Activated naive CD4-positive, alpha-beta T cell treated with anti-CD3 and anti-CD28 coated beads, Interleukin-2, amount 10 ng/mL, durations not matched to agents 7 days and 5 days (primary cell): ENCODE data around the gene PLAAT2.
A peak's percentile ranks its signal among the peaks of the same experiment; 100 is the strongest.
"Not testable (repeated sequence)": the region's sequence is repeated elsewhere in the genome, so short reads cannot be mapped to it uniquely, and the experiment has no call there.

Source experiments
- CTCF ChIA-PET: fragments of 350-600 bp; sonication (Branson Sonifier 250); formaldehyde crosslinking; loops from one replicate; lab custom pipeline; 2021; ENCODE audit warnings: antibody characterized with exemption; lab: Charles Lee
- DNase-seq: peaks from one replicate; pipeline ENCODE4 v3.0.0-alpha.2; 2020
- H3K27ac Mint-ChIP-seq: one replicate; pipeline ENCODE4 v1.8.0; 2021; ENCODE audit warnings: mild to moderate bottlenecking, moderate library complexity, mixed read lengths
- H3K27me3 Mint-ChIP-seq: one replicate; pipeline ENCODE4 v1.8.0; 2021; ENCODE audit warnings: mild to moderate bottlenecking, mixed read lengths
- H3K36me3 Mint-ChIP-seq: one replicate; pipeline ENCODE4 v1.8.0; 2021; ENCODE audit warnings: mixed read lengths
- H3K4me1 Mint-ChIP-seq: one replicate; pipeline ENCODE4 v1.8.0; 2021; ENCODE audit warnings: mixed read lengths
- H3K4me3 Mint-ChIP-seq: one replicate; pipeline ENCODE4 v1.8.0; 2021; ENCODE audit warnings: mild to moderate bottlenecking, moderate library complexity, mixed read lengths
- H3K9me3 Mint-ChIP-seq: one replicate; pipeline ENCODE4 v1.8.0; 2021; ENCODE audit warnings: mixed read lengths

The PLAAT2 gene

DNA sequence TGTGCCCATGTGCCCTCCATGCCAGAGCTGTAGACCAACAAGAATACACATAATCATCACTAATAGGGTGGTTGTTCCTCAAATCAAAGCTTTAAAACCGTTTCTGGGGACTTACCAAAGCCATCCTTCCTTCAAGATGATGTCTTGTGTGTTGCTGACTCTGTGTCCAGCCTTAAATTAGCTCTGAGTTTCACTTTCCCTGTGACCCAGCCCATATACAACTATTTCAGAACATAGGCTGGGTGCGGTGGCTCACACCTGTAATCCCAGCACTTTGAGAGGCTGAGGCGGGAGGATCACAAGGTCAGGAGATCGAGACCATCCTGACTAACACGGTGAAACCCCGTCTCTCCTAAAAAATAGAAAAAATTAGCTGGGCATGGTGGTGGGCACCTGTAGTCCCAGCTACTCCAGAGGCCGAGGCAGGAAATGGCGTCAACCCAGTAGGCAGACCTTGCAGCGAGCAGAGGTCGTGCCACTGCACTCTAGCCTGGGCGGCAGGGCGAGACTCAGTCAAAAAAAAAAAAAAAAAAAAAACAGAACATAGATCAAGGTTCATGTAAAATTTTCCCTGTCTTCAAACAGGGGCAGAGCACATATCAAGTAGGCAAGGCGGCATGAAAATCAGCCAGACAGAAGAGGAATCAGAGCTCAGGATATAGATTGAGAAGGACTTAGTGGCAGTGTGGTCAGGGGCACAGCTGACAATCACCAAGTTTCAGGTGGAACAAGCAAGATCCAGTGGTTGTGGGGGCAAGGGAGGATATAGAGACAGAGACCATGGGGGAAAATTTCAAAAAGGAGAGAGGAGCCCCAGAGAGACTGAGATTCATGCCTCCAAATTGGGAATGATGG lies at the start of gene PLAAT2:
Gene PLAAT2, minus strand, starts transcription at position 179 of the 855 bp plus-strand sequence. Its CDS starts 55 bp downstream, at position 124.
- H3K27me3 Mint-ChIP-seq: no peaks in the 10 kb centered on the region
- peaks cover 61% of the 10 kb centered on the region for H3K4me1 Mint-ChIP-seq
- H3K27ac Mint-ChIP-seq: peak within 1 kb of the TSS; percentile 26
- H3K36me3 Mint-ChIP-seq: no peaks in the 10 kb centered on the region
- no peak for DNase-seq
- no peak within 1 kb of the TSS for H3K4me3 Mint-ChIP-seq
- CTCF ChIA-PET: interaction anchor here (1.0 to 1.7 kb wide), 2 partner anchors 26 to 84 kb away, joined by 3 to 8 read pairs; no protein-coding TSS in a partner anchor
- H3K9me3 Mint-ChIP-seq: no peaks in the 10 kb centered on the region

DNA sequence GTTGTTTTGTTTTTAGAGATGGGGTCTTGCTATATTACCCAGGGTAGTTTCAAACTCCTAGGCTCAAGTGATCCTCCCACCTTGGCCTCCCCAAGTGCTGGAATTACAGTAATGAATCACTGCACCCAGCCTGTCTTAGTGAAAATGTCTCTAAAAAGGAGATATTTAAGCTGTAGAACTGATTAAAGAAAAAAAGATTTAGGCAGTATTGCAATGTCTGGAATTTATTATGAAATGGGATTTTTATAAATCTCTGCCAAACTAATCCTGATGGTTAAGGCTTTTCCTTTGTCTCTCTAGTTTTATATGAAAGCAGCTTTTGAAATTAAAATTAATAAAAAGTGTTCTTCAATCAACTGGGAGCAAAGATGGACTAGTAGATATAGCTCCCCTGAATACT lies 49.0 kb upstream of the PLAAT2 start:
- no peaks in the 10 kb centered on the region for H3K36me3 Mint-ChIP-seq
- H3K4me1 Mint-ChIP-seq: peaks cover 13% of the 10 kb centered on the region
- CTCF ChIA-PET: no interaction called here
- no peaks in the 10 kb centered on the region for H3K9me3 Mint-ChIP-seq
- DNase-seq: no peak
- no peak overlapping the region for H3K27ac Mint-ChIP-seq
- peaks cover 30% of the 10 kb centered on the region for H3K27me3 Mint-ChIP-seq
- H3K4me3 Mint-ChIP-seq: no peak overlapping the region

DNA sequence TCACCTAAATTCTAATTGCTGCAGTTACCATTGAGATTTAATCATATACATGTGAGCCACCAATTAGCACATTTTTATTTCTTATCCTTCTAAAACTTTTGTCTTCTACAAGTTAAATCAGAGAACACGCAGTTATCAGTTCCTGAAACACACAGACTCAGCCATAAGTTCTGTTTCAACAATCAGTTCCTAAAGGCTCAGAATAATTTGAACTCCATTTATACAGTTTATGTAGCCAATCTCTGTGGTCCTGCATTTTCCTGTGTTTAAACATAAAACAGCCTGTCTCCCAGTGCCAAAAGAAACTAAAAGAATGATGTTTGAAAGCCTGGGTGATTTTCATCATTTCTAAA lies 48.2 kb upstream of the PLAAT2 start:
- no peaks in the 10 kb centered on the region for H3K36me3 Mint-ChIP-seq
- H3K4me3 Mint-ChIP-seq: no peak overlapping the region
- peaks cover 13% of the 10 kb centered on the region for H3K4me1 Mint-ChIP-seq
- DNase-seq: no peak
- CTCF ChIA-PET: no interaction called here
- no peak overlapping the region for H3K27ac Mint-ChIP-seq
- peaks cover 30% of the 10 kb centered on the region for H3K27me3 Mint-ChIP-seq
- H3K9me3 Mint-ChIP-seq: no peaks in the 10 kb centered on the region

DNA sequence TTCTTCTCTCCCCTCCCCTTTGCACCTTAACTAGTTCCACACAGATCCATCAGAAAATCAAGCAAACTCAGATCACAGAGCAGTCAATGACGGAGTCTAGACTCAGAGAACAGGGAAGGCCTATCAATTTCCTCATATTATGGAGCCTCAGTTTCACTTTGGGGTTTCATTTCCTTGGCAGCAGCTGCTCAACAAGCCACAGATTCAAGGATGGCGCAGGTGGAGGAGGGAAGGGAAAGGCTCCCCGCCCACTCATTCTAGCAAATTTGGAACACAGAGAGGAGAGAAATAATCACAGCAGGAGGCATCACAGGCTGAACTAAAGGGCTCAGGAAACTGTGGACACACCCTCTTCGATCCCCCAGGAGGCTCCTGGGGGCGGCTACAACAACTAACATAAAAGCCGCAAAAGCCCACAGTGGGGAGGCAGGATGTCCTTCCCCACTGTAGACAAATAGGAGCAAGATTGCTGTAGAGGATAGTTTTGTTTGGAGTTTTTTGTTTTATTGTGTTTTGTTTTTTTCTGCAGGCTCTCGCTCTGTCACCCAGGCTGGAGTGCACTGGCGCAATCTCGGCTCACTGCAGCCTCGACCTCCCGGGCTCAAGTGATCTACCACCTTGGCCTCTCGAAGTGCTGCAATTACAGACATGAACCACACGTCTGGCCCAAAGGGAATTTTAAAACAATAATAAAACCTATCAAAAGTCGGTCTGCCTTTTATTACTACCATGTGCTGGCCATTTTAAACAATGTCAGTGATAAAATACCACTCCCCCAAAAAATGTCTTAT lies 47.6 kb upstream of the PLAAT2 start:
- H3K9me3 Mint-ChIP-seq: no peaks in the 10 kb centered on the region
- H3K36me3 Mint-ChIP-seq: no peaks in the 10 kb centered on the region
- peaks cover 13% of the 10 kb centered on the region for H3K4me1 Mint-ChIP-seq
- no peak overlapping the region for H3K27ac Mint-ChIP-seq
- no peak for DNase-seq
- peaks cover 30% of the 10 kb centered on the region for H3K27me3 Mint-ChIP-seq
- no peak overlapping the region for H3K4me3 Mint-ChIP-seq
- CTCF ChIA-PET: no interaction called here

DNA sequence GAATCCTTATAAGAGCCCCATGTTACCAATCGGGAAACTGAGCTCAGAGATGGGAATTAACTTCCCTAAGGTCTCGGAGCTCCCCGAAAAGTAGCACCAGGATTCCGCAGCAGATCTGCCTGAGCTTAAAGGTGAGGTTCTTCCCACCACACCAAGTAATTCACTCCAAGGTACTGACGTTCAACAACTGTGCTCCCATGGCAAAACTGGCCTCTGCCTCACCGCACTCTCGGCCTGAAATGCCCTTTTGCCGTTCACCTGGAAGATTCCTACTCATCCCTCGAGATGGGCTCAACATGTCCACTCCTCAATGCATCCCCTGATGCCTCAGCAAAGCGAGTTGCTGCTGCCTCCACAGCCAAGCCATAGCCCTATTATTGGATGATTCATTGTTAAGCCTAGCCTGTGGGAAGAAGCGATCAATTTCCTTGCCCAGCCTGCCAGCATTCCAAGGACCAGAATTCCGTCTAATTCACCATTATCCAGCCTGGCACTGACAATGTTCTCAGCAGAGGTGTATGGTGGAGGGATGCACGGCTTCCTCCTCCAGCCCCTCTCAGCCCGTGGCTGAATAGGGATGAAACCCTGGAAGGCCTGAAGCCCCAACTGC lies 46.9 kb upstream of the PLAAT2 start:
- Mint-ChIP-seq H3K36me3 (no peaks in the 10 kb centered on the region), H3K9me3 (no peaks in the 10 kb centered on the region), H3K4me3 (no peak overlapping the region), H3K27me3 (peaks cover 30% of the 10 kb centered on the region), H3K27ac (no peak overlapping the region), H3K4me1 (peaks cover 13% of the 10 kb centered on the region)
- no peak for DNase-seq
- CTCF ChIA-PET: interaction anchor here (0.6 kb wide), 1 partner anchor 10 kb away, joined by 3 read pairs; no protein-coding TSS in a partner anchor

DNA sequence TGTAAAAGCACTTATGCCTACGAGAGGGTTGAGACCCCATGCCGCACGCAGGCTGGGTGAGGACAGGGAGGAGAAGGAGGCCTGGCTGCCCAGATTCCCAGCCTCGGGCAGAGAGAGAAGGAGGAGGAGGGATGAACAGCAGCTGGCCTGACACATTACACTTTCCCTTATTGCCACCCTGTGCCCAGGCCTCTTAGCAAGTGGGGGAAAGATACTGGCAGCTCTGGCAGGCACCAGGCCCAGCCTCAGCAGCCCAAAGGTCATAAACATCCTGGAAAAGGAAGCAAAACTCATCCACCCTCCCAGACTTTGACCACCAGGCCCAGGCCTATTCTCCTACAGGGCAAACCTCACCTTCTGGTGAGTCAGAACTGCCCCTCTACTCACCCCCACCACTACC lies 46.4 kb upstream of the PLAAT2 start:
- Mint-ChIP-seq H3K27me3 (peaks cover 29% of the 10 kb centered on the region), H3K27ac (no peak overlapping the region), H3K9me3 (no peaks in the 10 kb centered on the region), H3K36me3 (no peaks in the 10 kb centered on the region), H3K4me3 (no peak overlapping the region), H3K4me1 (peaks cover 11% of the 10 kb centered on the region)
- DNase-seq: no peak
- CTCF ChIA-PET: interaction anchor here (0.6 kb wide), 1 partner anchor 10 kb away, joined by 3 read pairs; no protein-coding TSS in a partner anchor

DNA sequence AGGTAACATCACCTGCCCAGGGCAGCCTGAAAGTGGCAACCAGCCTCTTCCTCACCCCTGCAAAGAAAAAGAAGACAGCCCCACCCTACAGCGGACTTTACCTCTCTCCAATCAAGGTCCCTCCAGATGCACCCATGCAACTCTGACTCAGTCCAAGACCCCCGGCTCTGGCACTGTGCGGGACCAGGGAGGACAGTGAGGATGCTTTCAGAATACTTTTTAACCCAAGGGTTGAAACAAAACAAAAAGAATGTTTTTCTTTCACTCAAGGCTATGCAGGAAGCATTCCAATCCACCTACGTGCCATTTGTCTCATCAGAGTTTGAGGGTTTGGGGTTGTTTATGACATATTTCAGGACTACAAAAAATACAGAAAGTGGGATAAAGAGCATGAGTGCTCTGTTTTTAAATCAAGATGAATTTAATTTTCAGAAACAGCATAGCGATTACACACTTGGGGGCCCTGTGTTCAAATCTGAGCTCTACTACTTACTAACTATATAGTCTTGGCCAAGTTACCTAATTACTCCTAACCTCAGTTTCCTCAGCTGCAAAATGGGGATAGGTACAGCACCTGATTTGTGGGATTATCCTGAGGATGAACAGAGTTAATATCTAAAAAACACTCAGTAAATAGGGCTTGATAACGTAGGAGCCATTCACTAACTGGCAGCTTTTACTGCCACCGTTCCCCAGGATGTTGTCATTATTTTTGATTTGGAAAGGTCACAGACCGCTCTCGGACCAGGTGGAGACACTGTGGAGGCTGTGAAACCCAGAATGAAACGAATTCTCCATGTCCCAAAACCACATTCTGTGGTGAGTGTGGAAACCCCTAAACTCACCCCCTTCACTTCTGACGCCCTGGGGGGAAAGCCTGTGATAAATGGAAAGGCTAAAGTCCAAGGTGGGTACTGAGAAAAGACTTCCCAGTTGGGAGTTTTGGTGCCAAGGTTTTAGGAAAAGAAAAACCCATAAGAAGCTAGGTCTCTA lies 45.5 kb upstream of the PLAAT2 start:
- Mint-ChIP-seq H3K9me3 (no peaks in the 10 kb centered on the region), H3K4me3 (no peak overlapping the region), H3K27me3 (peaks cover 20% of the 10 kb centered on the region), H3K27ac (no peak overlapping the region), H3K4me1 (peaks cover 5% of the 10 kb centered on the region), H3K36me3 (no peaks in the 10 kb centered on the region)
- CTCF ChIA-PET: interaction anchor here (1.2 kb wide), 1 partner anchor 27 kb away, joined by 3 read pairs; no protein-coding TSS in a partner anchor
- no peak for DNase-seq

DNA sequence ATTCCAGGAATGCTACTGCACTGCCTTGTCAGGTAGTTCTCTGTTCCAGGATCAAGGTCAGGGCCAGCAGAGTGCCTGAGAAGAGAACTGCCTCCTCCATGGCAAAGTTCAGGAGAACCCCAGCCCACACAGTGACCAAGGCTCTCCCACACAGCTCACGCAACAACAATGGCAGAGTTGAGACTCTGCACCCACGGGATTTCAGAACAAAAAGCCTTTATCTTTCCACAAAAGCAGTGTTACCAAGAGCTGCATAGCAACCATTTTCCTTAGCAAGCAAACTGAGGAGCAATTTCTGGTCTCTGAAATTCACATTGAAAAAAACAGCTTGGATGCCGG lies 40.0 kb upstream of the PLAAT2 start:
- CTCF ChIA-PET: no interaction called here
- Mint-ChIP-seq H3K4me3 (no peak overlapping the region), H3K27ac (no peak overlapping the region), H3K27me3 (peaks cover 3% of the 10 kb centered on the region), H3K4me1 (no peaks in the 10 kb centered on the region), H3K9me3 (no peaks in the 10 kb centered on the region), H3K36me3 (no peaks in the 10 kb centered on the region)
- no peak for DNase-seq

DNA sequence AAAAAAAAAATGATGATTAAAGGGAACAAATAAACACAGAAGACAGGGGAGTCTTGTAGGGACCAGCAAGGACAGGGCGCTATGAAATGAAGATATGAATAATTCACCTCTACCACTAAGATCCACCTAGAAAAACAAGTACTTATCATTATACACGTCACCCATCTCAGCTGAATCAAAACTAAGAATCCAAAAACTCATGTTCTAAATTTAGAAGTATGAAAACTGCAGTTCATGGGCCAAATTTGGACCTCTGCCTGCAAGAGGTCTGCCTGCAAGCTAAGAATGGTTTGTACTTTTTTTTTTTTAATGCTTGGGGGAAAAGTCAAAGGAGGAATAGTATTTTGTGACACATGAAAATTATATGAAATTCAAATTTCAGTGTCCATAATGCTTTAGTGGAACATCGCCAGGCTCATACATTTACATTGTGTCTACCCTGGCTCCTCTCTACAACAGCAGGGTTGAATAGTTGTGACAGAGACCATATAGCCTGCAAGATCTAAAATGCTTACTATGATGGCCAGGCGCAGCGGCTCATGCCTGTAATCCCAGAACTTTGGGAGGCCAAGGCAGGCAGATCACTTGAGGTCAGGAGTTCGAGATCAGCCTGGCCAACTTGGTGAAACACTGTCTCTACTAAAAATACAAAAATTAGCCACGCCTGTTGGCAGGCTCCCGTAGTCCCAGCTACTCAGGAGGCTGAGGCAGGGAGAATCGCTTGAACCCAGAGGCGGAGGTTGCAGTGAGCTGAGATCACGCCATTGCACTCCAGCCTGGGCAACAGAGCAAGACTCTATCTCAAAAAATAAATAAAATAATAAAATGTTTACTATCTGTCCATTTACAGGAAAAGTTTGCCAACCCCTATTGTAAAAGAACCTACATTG lies 39.4 kb upstream of the PLAAT2 start:
- CTCF ChIA-PET, H3K4me1 Mint-ChIP-seq, DNase-seq, H3K27ac Mint-ChIP-seq, H3K36me3 Mint-ChIP-seq, H3K4me3 Mint-ChIP-seq, H3K9me3 Mint-ChIP-seq, H3K27me3 Mint-ChIP-seq: not testable (repeated sequence)

DNA sequence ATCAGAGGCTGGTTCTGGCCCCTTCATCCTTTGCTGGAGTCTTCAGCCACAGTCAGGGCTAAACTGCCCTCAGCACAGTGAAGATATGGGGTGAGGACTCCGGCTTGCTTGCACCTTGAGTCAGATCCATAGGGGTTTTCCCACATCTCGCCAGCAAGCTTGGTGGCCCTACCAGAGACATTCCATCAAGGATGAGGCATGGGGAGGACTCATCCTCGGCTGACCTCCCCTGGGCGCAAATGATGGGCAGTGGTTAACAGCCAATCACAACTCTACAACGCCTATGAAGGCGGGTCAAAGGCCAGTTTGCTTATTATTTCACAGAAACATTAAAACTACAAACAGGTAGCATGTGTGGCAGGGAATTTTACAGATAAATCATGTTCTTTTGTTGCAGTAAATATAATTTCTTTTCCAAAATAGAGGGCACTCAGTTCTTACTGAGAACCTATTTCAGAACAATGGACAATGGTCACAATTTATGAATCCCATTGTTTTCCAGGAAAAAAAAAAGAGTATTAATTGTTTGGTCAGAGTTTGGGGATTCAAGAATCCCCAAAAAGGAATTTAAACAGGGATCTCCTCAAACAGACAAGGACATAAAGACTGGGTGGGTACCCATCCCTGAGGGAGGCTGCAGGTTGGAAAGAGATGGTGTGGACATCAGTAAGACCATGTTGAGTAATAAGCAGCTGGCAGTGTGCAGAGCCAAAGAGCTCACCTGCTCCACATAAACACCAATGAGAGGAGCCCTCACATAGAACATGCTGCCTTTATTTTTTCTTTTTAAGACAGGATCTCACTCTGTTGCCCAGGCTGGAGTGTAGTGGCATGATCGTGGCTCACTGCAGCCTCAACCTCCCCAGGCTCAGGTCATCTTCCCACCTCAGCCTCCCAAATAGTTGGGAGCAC lies 36.3 kb upstream of the PLAAT2 start:
- no peaks in the 10 kb centered on the region for H3K4me1 Mint-ChIP-seq
- DNase-seq: no peak
- H3K4me3 Mint-ChIP-seq: no peak overlapping the region
- H3K9me3 Mint-ChIP-seq: no peaks in the 10 kb centered on the region
- no peaks in the 10 kb centered on the region for H3K36me3 Mint-ChIP-seq
- CTCF ChIA-PET: no interaction called here
- no peaks in the 10 kb centered on the region for H3K27me3 Mint-ChIP-seq
- no peak overlapping the region for H3K27ac Mint-ChIP-seq

DNA sequence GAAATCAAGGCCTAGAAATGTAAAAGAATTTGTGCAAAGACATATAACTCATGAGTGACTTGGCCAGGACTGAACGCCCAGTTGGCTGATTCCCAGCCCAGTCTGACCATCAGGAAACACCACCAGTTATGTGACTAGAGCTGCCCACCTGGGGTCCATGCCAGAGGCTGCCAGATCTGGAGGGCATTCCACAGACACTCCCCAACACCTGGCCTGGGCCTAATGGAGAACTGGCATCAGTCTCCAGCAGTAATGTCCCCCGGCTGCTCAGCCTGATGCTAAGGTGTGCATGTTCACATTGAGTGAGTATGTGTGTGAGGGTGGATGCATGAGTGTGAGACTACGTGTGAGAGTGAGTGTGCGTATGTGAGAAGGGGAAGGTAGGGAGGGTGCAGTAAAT lies 35.4 kb upstream of the PLAAT2 start:
- no peak overlapping the region for H3K27ac Mint-ChIP-seq
- no peaks in the 10 kb centered on the region for H3K4me1 Mint-ChIP-seq
- no peaks in the 10 kb centered on the region for H3K9me3 Mint-ChIP-seq
- H3K4me3 Mint-ChIP-seq: no peak overlapping the region
- no peak for DNase-seq
- H3K36me3 Mint-ChIP-seq: no peaks in the 10 kb centered on the region
- H3K27me3 Mint-ChIP-seq: no peaks in the 10 kb centered on the region
- CTCF ChIA-PET: no interaction called here

DNA sequence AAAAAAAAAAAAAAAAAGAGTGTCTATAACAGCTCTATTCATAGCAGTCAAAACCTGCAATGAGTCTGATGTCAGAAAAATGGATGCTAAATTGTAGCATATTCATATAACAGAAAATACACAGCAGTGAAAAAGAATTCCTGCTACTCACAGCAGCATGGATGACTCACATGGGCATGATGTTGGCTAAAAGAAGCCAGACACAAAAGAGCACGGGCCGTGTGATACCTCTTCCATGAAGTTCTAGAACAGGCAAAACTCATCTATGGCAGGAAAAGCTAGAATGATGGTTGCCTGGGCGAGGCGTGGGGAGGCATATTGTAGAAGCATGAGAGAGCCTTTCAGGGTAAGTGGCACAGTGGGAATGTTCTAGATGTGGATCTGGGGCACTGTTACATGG lies 32.1 kb upstream of the PLAAT2 start:
- Mint-ChIP-seq H3K27ac (no peak overlapping the region), H3K9me3 (no peaks in the 10 kb centered on the region), H3K4me3 (no peak overlapping the region), H3K36me3 (no peaks in the 10 kb centered on the region), H3K27me3 (peaks cover under 1% of the 10 kb centered on the region), H3K4me1 (no peaks in the 10 kb centered on the region)
- no peak for DNase-seq
- CTCF ChIA-PET: no interaction called here
